GM19043 (cell line): ENCODE results near the gene NEDD8.
A peak's percentile ranks its signal among the peaks of the same experiment; 100 is the strongest.
"Not testable (repeated sequence)": the region's sequence is repeated elsewhere in the genome, so short reads cannot be mapped to it uniquely, and the experiment has no call there.

Experiments
- ATAC-seq: cut with Tn5 transposase; IDR thresholded peaks from one replicate; pipeline ENCODE4 v1.9.1; 2021; ENCODE audit warnings: low read depth; ENCODE audit not compliant: unreplicated experiment

NEDD8 gene

DNA sequence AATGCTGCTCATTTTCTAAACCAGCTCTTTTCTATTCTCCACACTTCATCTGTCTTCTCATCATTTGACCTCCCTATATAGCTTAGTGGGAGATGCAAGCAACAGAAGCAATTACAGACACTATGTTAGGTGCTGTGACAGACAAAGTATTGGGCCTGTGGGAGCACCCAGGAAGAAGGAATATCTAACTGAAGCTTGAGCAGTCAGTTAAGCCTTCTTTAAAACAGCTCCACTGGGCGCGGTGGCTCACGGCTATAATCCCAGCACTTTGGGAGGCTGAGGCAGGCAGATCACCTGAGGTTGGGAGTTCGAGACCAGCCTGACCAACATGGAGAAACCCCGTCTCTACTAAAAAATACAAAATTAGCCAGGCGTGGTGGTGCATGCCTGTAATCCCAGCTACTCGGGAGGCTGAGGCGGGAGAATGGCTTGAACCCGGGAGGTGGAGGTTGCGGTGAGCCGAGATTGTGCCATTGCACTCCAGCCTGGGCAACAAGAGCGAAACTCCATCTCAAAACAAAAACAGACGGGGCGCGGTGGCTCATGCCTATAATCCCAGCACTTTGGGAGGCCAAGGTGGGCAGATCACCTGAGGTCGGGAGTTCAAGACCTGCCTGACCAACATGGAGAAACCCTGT is 28.8 kb downstream of the NEDD8 start:
- not testable (repeated sequence) for ATAC-seq

DNA sequence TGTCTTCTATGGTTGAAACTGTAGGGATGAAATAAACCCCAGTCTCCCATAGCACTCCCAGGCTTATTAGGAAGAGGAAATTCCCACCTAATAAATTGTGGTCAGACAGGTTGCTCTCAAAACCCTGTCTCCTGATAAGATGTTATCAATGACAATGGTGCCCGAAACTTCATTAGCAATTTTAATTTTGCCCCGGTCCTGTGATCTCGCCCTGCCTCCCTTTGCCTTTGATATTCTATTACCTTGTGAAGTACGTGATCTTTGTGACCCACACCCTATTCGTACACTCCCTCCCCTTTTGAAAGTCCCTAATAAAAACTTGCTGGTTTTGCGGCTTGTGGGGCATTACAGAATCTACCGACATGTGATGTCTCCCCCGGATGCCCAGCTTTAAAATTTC is 29.6 kb downstream of the NEDD8 start:
- ATAC-seq = not testable (repeated sequence)

DNA sequence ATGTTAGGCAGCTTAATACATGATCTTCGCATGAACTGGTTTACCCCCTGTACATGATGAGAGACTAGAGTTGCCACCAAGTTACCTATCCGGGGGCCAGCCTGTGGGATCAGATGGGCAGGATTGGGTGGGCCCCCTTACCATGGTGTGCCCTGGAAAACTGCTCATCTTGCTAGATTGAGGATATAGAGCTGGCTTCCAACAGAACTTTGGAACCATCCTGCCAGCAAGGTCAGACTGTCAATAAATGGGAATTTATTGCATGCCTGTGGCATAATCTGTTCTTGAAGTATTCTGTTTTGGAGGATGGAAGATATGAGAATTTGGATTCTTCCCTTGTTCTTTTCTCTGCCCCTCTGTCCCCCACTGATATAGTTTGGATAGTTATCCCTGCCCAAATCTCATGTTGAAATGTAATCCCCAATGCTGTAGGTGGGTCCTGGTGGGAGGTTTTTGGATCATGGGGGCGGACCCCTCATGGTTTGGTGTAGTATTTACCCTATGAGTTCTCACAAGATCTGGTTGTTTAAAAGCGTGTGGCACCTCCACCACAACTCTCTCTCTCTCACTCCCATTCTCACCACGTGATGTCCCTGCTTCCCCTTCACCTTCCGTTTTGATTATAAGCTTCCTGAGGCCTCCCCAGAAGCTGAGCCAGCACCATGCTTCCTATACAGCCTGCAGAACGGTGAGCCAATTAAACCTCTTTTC is 33.2 kb downstream of the NEDD8 start:
- ATAC-seq = no peak

DNA sequence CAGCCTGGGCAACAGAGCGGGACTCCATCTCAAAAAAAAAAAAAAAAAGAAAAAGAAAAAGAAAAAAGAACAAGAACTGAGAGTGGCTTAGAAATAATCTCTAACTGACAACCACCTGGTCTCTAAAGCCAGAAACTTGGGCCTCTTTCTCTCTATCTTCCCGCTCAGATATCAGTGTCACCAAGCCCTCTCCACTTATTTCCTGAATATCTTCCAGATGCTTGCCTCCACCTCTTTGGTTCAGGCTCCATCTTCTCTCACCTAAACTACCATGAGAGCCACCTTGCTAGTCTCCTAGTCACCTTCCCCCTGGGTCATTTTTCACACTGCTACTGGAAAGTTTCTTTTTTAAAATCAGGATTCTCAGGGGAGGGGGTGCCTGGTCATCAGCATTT is 35.1 kb downstream of the NEDD8 start:
- no peak for ATAC-seq

DNA sequence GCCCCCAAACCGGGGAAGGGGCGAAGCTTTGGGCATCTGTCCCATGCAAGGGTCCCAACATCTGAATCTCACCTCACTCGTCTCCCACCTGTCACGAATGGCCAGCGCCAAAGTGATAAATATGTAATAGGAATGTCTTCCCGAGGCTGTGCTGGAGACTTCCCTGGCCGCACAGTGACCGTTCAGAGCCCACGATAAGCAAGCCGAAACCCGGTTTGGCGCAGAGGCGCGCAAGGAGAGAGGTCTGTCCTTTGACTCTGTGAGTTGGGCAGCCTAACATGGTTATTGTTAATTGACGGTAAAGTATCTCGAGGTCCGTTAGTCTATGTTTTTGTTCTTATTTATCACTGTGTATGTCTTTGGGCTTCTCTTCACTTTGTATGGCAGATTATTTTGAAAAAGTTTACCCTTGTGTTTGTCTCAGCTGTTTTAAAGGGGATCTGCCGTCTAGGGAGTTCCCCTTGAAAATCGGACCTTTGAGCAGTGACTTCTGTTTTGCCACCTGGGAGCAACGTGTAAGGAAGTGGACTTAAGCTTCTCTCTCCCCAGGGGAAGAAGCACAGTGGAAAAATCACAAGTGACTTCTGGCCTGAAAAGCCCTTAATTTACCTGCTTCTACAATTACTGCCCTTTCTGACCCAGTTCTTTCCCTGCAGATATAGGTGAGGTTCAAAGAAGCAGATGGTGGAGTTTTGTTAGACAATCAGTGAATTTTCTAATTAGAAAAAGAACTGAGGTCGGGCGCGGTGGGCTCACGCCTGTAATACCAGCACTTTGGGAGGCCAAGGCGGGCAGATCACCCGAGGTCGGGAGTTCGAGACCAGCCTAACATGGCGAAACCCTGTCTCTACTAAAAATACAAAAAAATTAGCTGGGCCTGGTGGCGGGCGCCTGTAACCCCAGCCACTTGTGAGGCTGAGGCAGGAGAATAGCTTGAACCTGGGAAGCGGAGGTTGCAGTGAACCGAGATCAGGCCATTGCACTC is 35.8 kb downstream of the NEDD8 start:
- ATAC-seq = no peak

DNA sequence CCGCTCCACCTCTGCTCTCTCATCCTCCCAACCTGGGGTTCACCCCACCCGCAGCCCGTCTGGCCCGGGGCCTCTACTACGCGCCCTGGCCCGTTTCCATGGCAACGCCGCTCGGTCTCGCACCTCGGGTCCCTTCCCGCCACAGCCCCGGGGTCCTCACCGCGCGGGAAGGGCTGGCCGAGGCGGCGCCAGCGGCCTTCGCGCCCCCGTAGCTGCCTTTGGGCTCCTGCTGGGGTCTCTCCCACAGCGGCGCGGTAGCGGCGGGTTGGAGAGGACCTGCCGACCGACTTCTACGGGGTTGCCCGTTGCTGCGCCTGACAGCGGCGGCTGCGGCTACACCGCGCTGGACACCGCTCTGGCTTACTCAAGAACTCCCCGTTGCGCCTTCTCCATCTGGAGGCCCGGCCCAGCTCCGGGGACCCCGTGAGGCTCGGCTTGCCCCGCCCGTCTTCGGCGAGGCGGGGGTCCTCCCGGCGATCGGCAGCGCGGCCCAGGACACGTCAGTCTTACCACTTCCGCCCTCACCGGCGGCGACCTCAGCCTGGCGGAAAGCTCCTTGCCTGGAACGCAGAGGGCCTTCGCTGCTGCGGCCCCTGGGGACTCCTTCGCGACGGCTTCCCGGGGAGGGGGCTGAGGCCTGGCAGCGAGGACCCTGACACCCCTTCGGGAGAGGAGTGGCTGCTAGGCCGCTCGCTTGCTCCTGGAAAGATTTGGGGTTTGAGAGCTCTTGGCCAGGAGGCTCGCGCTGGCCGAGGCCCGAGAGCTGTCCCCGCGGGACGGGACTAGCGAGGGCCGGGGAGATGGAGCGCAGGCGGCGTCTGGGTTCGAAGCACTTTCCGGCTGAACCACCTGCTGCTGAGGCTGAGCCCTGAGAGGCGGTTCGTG is 36.7 kb downstream of the NEDD8 start, which contains the start of gene TM9SF1:
TM9SF1 (minus strand) TSS at position 256 of the 885 bp plus-strand sequence. CDS start 422 bp downstream, outside the sequence.
- ATAC-seq = peak; percentile 85

DNA sequence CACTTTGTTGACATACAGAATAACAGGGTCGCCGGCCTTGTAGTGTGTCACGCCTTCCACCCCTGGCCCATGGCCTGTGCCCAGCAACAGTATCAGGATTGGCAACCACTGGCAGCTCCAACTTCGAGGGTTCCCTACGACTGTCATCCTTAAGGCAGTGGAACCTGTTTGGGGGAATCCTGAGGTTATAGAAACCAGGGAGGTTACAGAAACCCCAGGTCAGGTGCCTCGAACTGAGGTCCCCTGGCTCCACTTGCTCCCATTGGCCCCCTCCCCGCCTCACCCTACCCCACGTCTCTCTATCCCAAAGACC is 37.3 kb downstream of the NEDD8 start:
- ATAC-seq = no peak

DNA sequence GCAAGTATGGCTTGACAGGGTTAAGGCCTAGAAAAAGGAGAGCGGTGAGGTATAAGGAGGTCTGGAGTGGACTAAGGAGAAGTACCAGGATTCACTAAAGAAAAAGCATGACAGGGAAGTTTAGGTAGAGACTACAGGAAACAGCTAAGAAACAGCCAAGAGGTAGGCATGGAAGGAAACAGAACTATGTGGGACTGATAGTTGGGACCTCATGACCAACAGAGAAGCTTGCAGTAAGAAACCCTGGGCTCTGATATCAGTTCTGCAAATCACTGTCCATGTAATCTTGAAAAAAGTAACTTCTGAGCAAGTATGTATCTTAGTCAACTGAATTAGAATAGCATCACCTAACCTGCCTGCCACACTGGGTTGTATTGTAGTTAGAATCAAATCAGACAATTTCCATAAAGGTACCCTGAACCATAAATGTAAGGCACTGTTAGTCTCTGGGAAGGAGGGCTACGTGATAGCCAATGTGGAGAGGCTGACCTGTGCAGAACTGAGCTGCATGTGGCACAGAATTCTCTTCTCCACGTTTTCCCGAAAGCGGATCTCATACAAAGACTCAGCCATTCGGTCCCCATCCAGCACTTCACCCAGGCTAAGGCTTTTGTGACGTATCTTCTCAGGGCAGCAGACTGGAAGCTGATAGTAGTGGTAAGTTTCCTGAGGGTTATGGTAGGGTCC is 37.8 kb downstream of the NEDD8 start:
- no peak for ATAC-seq

DNA sequence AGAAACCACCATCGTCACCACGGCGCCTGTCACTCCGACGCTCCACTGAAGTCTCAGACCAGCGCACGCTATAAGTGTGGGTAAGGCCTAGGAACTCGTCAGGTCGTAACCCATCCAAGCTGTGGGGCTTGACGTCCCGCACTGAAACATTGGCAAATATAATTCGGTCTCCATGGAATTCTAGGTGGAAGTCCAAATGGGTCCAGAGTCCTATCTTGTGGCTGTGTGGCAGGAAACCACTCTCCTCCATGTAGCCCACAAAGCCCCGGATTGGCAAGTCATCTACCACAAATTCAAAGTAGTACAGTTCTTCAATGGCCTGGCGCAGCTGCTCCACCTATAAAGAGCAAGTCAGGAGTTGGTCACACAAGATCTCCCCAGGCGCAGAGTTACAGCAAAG is 39.2 kb downstream of the NEDD8 start:
- ATAC-seq = no peak

DNA sequence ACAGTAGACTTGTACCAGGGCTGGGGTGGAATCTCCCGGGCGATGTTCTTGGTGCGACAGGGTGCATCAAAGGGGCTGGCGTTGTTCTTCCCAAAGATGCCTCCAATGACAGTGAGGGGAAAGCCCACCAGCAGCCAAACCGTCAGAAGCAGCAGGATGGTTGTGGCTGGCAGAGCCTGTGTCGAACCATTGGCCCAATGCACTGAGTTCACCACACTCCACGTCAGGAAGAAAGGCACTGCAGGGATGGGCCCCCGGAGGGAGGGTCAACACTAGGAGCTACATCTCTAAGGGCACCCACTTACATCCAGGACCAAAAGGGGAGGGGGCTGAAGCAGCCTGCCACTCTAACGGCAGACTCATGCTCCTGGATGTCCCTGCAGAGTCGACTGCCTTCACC is 41.8 kb downstream of the NEDD8 start:
- no peak for ATAC-seq

DNA sequence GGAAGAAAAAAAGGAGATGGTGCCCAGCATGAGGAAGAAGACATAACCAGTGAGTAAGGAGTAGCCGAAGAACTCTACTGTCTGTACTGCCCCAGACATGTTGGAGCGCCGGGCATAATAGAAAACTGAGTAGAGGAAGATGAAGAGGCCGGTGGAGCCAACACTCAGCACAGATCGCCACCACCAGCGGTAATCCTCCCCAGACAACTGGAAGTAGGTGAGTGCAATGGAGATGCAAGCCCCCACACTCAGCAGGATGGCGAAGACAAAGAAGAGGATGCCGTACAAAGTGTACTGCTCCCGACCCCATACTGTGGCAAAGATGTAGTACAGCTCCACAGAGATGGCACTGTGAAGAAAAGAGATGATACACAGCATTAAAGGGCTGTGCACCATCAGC is 42.7 kb downstream of the NEDD8 start:
- ATAC-seq = no peak

DNA sequence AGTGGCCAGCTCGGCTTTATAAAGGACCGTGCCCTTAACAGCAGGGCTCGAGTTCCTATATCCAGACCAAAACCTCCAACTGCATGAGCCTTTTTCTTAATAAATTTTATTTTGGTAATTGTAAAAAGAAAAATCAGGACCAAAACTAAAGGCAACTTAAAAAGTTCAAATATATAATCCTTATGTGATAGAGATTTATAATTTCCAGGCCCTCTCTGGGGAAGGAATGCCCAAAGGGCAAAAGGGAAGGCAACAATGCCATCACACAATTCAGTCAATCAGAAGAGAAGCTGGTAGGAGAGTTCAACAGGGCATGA is 43.1 kb downstream of the NEDD8 start:
- no peak for ATAC-seq

DNA sequence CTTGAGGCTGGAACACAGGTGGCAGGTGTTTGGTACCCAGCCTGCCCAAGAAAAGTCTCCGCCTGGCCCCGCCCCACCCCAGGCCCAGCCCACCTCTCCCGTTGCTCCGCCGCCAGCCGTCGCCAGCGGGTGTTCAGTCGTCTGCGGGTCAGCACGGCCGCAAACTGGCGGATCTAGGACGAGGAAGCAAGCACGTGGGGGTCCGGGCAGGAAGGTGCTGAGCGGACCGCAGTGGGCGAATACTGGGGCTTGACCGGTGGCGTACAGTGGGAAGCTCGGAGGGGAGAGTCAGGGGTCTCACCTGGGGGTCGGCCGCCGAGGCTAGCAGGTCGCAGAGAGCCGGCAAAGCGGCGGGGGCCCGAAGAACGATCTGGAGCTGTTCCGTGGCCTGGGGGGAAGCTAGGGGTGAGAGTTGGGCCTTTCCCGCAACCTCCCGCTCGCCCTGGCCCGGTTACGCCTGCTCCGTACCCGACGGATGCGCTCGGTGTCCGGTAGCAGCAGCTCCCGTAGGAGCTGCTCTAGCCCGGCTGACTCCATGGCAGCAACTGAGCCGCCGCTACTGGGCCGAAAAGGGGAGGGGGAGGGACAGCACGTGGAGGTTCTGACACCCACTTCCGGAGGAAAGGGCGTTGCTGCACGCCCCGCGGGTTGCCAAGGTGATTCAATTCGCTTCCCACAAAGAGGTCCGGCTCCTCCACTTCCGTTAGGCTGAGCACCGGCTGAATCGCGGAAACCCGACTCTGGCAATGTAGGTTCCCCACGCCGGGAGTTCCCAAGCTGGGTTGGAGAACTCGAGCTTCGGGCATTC is 43.7 kb downstream of the NEDD8 start, which contains the start of gene IPO4:
IPO4 (minus strand) TSS at position 566 of the 808 bp plus-strand sequence; CDS start at position 537, 29 bp downstream.
- ATAC-seq = peak; percentile 88

DNA sequence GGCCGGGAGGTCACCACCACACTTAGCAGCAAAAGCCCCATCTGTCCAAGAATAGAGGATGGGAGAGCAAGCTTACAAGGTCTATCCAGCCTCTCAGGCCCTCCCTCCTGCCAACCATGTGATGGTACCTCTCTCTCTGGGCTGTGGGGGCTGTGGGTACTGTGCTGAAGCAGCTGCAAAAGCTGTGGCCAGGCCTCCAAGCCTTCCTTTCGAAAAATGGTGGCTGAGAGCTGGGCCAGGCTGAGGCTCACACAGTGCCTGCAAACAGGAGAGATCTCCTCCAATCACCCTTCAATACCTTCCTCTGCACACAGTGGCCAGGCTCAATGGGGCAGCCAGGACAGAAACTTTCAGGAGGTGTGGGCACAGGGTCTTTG is 44.6 kb downstream of the NEDD8 start:
- ATAC-seq = no peak

DNA sequence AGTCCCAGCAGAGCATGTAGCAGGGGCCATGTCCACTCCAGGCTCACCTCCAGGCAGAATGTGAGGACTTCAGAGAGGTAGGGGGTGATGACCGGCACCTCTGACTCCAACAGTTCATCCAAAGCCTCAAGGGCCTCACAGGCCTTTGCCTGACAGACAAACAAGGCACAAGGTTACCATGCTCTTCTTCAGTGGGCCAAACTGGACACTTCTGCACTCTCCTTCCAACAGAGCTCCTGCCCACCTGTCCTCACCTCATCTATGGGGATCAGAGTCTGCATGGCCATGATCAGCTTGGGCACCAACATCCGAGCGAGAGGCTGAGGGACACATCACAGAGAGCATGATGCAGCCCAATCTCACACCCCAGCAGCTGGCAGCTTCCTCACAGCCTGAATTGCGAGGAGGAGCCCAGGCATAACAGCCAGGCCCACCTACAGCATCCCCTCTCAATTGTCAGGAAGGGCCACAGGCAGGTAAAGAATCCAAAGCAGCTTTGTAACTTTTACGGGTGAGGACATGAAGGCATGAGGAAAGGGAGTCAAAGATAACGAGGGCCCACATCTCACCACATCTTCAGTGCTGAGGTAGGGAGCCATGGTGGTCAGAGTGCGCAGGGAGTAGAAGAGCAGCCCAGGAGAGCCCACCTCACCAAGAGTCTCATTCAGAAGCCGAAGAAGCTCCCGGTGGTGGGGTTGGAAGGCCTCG is 45.2 kb downstream of the NEDD8 start:
- no peak for ATAC-seq

DNA sequence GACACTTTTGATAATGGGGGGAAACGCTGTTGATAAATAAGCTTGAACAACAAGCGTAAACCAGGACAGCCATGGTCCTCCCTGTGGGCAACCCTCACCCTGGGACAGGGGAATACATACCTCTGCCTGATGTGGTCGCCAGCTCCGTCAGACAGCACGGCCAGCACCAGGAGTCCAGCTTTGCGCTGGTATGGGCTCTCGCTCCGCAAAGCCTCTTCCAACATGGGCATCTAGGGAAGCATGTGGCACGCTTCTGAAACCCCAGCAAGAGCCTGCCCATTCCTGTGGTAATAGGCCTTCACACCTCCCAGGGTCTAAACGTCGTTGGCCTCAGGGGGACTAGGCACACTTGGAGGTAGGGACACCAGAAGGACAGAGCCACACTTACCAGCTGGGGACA is 46.4 kb downstream of the NEDD8 start:
- ATAC-seq = no peak

DNA sequence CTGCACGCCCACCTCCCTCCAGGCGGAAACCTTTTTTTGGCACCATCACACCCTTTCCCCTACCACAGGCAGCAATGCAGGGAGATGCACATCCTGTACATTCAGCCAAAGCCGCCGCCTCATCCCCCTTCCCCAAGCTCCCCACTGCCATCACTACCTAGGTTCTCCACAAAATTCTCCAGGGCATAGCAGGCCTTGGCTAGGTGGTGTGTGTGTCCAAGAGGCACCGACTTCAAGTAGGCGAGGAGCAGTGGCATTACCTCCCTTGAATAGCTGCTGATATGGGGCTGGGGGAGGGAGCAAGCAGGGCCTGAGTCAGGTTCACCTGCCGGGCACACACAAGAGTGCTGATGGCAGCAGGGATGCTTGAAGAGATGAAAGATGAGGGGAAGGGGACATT is 47.1 kb downstream of the NEDD8 start:
- ATAC-seq = no peak
